ENCODE measurements around the gene CA10. TPM values are rescaled to one million over a fixed set of nuclear protein-coding genes. Genes with fewer than 3 reads are reported as not detected.
A peak's percentile ranks its signal among the peaks of the same experiment; 100 is the strongest.

Gene CA10
- total RNA-seq, 1 experiment from 2014 or later, result not detected

DNA sequence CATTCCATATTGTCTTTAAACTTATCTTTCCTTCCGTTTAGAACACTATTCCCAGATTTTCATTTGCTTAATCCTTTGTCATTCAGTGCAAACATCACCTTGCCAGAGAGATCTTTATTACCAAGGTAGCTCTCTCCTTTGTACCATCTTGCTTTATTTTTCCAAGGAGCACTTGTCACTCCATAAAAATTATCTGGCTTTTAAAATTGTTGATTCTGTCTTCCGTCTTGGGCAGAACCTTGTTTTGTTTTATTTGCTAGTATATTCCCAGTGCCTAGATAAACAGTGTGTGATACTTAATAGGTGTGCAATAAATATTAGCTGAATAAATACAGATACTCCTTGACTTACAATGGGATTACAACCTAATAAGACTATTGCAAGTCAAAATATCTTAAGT is 570.5 kb downstream of the CA10 start:
- H3K4me1 ChIP-seq (replicated peaks; ENCODE audit: insufficient read depth), result no peaks in the 10 kb centered on the region
- no peaks in the 10 kb centered on the region for H4K20me1 ChIP-seq (ENCODE audit: insufficient read depth)
- intact Hi-C loops (cut with micrococcal nuclease; ENCODE audit: unreplicated experiment), result no loop called here
- H3K4me3 ChIP-seq, result no peak overlapping the region
- no TSS peak for BruUV-seq (replicated peaks)
- no peak overlapping the region for H3K4me2 ChIP-seq
- DNase-seq, result no peak
- no peaks in the 10 kb centered on the region for H3K79me2 ChIP-seq (ENCODE audit: low read depth)
- no peaks in the 10 kb centered on the region for H3K9me2 ChIP-seq (ENCODE audit: insufficient read depth)
- TF ChIP-seq EZH2 (IDR thresholded peaks at IDR 0.05; ENCODE audit: low read depth), result no peak
- TF ChIP-seq, protein P1, sequence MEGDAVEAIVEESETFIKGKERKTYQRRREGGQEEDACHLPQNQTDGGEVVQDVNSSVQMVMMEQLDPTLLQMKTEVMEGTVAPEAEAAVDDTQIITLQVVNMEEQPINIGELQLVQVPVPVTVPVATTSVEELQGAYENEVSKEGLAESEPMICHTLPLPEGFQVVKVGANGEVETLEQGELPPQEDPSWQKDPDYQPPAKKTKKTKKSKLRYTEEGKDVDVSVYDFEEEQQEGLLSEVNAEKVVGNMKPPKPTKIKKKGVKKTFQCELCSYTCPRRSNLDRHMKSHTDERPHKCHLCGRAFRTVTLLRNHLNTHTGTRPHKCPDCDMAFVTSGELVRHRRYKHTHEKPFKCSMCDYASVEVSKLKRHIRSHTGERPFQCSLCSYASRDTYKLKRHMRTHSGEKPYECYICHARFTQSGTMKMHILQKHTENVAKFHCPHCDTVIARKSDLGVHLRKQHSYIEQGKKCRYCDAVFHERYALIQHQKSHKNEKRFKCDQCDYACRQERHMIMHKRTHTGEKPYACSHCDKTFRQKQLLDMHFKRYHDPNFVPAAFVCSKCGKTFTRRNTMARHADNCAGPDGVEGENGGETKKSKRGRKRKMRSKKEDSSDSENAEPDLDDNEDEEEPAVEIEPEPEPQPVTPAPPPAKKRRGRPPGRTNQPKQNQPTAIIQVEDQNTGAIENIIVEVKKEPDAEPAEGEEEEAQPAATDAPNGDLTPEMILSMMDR (conservative IDR thresholded peaks at IDR 0.05), result no peak
- peaks cover 3% of the 10 kb centered on the region; the same call in 1 of the 2 replicates for H3K9me3 ChIP-seq (ENCODE audit: insufficient read depth, low read depth)
- no peak overlapping the region for H2AFZ ChIP-seq
- no peaks in the 10 kb centered on the region for H3K36me3 ChIP-seq (ENCODE audit: low read depth)
- no peak overlapping the region for H3K27ac ChIP-seq
- ChIA-PET POLR2A (ENCODE audit: unreplicated experiment) (no interaction called here), CTCF (no interaction called here)
- H3F3A ChIP-seq (ENCODE audit: insufficient read depth, low read depth), result no peaks in the 10 kb centered on the region
- peaks cover 13% of the 10 kb centered on the region; the same call in 1 of the 2 replicates for H3K27me3 ChIP-seq (ENCODE audit: insufficient read depth, low read depth)

DNA sequence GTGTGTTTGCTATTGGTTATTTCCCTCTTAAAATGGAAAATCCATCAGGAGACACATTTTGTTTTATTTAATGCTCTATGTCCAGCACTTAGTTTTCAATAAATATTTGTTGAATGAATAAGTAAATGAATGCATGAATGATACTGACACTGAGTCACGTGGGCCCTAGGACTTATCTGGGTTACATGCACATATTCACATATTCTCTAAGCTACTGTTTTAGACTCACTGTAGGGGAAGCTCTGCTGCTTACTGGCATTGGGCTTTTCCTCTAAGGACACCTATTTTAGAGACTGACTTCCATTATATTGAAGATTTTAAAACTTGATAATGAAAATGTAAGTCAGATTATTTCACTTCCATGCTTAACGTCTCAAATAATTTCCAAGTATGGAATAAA is 571.0 kb downstream of the CA10 start:
- POLR2A ChIA-PET (ENCODE audit: unreplicated experiment), result no interaction called here
- no peak for DNase-seq
- H3K4me1 ChIP-seq (replicated peaks; ENCODE audit: insufficient read depth), result no peaks in the 10 kb centered on the region
- no peak overlapping the region for H2AFZ ChIP-seq
- H3K27ac ChIP-seq, result no peak overlapping the region
- intact Hi-C loops (cut with micrococcal nuclease; ENCODE audit: unreplicated experiment), result no loop called here
- no peak overlapping the region for H3K4me2 ChIP-seq
- H3K79me2 ChIP-seq (ENCODE audit: low read depth), result no peaks in the 10 kb centered on the region
- peaks cover 3% of the 10 kb centered on the region; the same call in 1 of the 2 replicates for H3K9me3 ChIP-seq (ENCODE audit: insufficient read depth, low read depth)
- H3K27me3 ChIP-seq (ENCODE audit: insufficient read depth, low read depth), result peaks cover 12% of the 10 kb centered on the region; the same call in 1 of the 2 replicates
- no peaks in the 10 kb centered on the region for H3K36me3 ChIP-seq (ENCODE audit: low read depth)
- no TSS peak for BruUV-seq (replicated peaks)
- CTCF ChIA-PET, result no interaction called here
- TF ChIP-seq, protein P1 (conservative IDR thresholded peaks at IDR 0.05), result no peak
- TF ChIP-seq EZH2 (IDR thresholded peaks at IDR 0.05; ENCODE audit: low read depth), result no peak
- no peaks in the 10 kb centered on the region for H3K9me2 ChIP-seq (ENCODE audit: insufficient read depth)
- no peaks in the 10 kb centered on the region for H3F3A ChIP-seq (ENCODE audit: insufficient read depth, low read depth)
- H4K20me1 ChIP-seq (ENCODE audit: insufficient read depth), result no peaks in the 10 kb centered on the region
- H3K4me3 ChIP-seq, result no peak overlapping the region

DNA sequence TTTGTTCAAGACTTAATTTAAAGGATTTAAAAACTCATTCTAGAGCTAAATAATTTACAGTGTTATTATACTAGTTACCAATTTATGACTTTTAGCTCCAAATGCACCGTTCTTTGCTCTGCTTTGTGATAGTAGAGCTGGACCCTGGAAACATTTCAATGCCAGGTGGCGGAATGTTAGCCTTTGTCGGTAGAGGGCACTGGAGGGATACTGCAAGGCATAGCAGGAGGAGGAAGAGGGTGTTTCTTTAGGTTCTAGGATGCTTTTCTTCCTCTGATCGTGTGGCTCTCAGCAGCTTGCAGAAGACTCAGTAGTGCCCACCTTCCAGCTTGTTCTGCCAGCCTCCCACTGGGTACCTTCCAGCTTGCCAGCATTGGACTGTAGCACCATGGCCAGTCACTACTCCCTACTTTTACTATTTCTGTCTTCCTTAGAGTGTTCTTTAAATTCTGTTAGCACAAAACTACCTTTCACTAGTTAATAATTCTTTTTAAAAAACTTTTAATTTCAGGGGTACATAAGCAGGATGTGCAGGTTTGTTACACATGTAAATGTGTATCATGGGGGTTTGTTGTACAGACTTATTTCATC is 572.9 kb downstream of the CA10 start:
- TF ChIP-seq, protein P1 (conservative IDR thresholded peaks at IDR 0.05), result peak; percentile 57
- no peak for TF ChIP-seq EZH2 (IDR thresholded peaks at IDR 0.05; ENCODE audit: low read depth)
- ChIA-PET POLR2A (ENCODE audit: unreplicated experiment) (no interaction called here), CTCF (interaction anchor here (0.5 kb wide), 1 partner anchor 30 kb away, joined by 3 read pairs; no protein-coding TSS in a partner anchor)
- Histone ChIP-seq H3K27me3 (ENCODE audit: insufficient read depth, low read depth) (no peaks in the 10 kb centered on the region), H3K9me3 (ENCODE audit: insufficient read depth, low read depth) (peaks cover 3% of the 10 kb centered on the region; the same call in 1 of the 2 replicates), H3K79me2 (ENCODE audit: low read depth) (no peaks in the 10 kb centered on the region), H4K20me1 (ENCODE audit: insufficient read depth) (no peaks in the 10 kb centered on the region), H3K4me2 (no peak overlapping the region), H3K9me2 (ENCODE audit: insufficient read depth) (no peaks in the 10 kb centered on the region), H3F3A (ENCODE audit: insufficient read depth, low read depth) (no peaks in the 10 kb centered on the region), H3K27ac (no peak overlapping the region), H2AFZ (no peak overlapping the region), H3K4me3 (no peak overlapping the region), H3K36me3 (ENCODE audit: low read depth) (no peaks in the 10 kb centered on the region), H3K4me1 (replicated peaks; ENCODE audit: insufficient read depth) (no peaks in the 10 kb centered on the region)
- DNase-seq, result peak in 1 of 2 experiments; percentile 1
- intact Hi-C loops (cut with micrococcal nuclease; ENCODE audit: unreplicated experiment), result no loop called here
- BruUV-seq (replicated peaks), result no TSS peak

Data from PC-9 (cell line).